DOHH2 (cell line): Measurements from ENCODE around the gene QRFPR.

Experiments
- H3F3A ChIP-seq: fragments of 200-600 bp; sonication (generic), shearing (Covaris generic); 2 replicates; pipeline ENCODE4 v1.6.0; 2016; ENCODE audit warnings: antibody characterized with exemption, mild to moderate bottlenecking; ENCODE audit not compliant: control insufficient read depth, insufficient read depth
- H3K27ac ChIP-seq: fragments of 200-600 bp; sonication (generic); 2 replicates; pipeline ENCODE4 v1.5.1; 2014; ENCODE audit warnings: low read depth, mild to moderate bottlenecking, low read length, moderate library complexity
- H3K27me3 ChIP-seq: fragments of 200-600 bp; sonication (generic); 2 replicates; pipeline ENCODE4 v1.6.1; 2014; ENCODE audit warnings: mild to moderate bottlenecking, low read length, mixed read lengths; ENCODE audit not compliant: control insufficient read depth
- H3K36me3 ChIP-seq: fragments of 200-600 bp; sonication (generic); 2 replicates; pipeline ENCODE4 v1.6.1; 2014; ENCODE audit warnings: mild to moderate bottlenecking, low read length, moderate library complexity, mixed read lengths; ENCODE audit not compliant: control insufficient read depth
- H3K4me1 ChIP-seq: fragments of 200-600 bp; sonication (generic); 2 replicates; pipeline ENCODE4 v1.6.1; 2014; ENCODE audit warnings: mild to moderate bottlenecking, low read length, mixed read lengths; ENCODE audit not compliant: control insufficient read depth
- H3K4me2 ChIP-seq: fragments of 200-600 bp; sonication (generic); 2 replicates; pipeline ENCODE4 v1.6.0; 2014; ENCODE audit warnings: mild to moderate bottlenecking, low read length, moderate library complexity
- H3K4me3 ChIP-seq: fragments of 200-600 bp; sonication (generic); 2 replicates; pipeline ENCODE4 v1.5.1; 2014; ENCODE audit warnings: mild to moderate bottlenecking, low read length, mixed read lengths
- H3K79me2 ChIP-seq: fragments of 200-600 bp; sonication (generic); 2 replicates; pipeline ENCODE4 v1.6.1; 2014; ENCODE audit warnings: mild to moderate bottlenecking, low read length, mixed read lengths; ENCODE audit not compliant: control insufficient read depth
- H3K9me2 ChIP-seq: fragments of 200-600 bp; sonication (generic); replicated peaks from 2 replicates; pipeline ENCODE4 v1.6.1; 2014; ENCODE audit warnings: mild to moderate bottlenecking, low read length, mixed read lengths; ENCODE audit not compliant: control insufficient read depth
- H3K9me3 ChIP-seq: fragments of 200-600 bp; sonication (generic); 2 replicates; pipeline ENCODE4 v1.6.1; 2014; ENCODE audit warnings: antibody characterized with exemption, low read length, mixed read lengths; ENCODE audit not compliant: control insufficient read depth, insufficient read depth
- H4K20me1 ChIP-seq: fragments of 200-600 bp; sonication (generic); 2 replicates; pipeline ENCODE4 v1.6.0; 2014; ENCODE audit warnings: low read depth, mild to moderate bottlenecking, antibody characterized with exemption, low read length, moderate library complexity; ENCODE audit not compliant: control insufficient read depth, insufficient read depth
- EZH2phosphoT487 ChIP-seq: fragments of 200-600 bp; sonication (generic); IDR thresholded peaks from 2 replicates; pipeline ENCODE4 v1.6.1; 2017; ENCODE audit warnings: borderline replicate concordance, mild to moderate bottlenecking, antibody characterized with exemption, low read length, moderate library complexity, mixed read lengths
- TF ChIP-seq, protein P1 (sequence below): fragments of 200-600 bp; sonication (generic); IDR thresholded peaks from one replicate; pipeline ENCODE4 v1.5.1; 2014; ENCODE audit warnings: antibody characterized with exemption, mild to moderate bottlenecking, low read depth, low read length; ENCODE audit not compliant: poor library complexity, severe bottlenecking

The QRFPR gene

DNA sequence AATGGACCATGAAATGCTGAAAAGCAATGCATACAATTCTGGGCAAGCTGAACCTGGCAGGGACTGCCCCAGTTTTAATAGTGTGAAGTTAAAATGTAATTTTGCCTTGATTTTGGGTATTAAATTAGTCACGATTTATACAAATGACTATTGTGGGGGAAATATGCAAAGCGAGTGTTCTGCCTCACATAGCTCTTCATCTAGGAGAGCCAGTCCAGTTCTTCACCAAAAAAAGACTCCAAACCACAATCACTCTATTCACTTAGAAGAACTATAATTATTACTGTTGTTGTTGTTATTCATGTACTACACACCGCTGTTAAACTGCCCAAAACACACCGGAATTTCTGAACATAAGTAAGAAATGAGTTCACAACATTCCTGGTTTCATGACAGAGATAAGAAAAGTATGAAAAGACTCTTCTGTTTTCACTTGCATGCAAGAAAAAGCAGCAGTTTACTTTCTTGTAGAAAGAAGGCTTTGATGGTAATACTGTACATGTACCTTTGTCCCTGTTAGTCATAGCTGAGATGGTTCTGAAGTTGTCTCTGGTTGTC lies 101.9 kb downstream of the QRFPR start:
- Histone ChIP-seq H3K9me3 (no peaks in the 10 kb centered on the region), H3K4me3 (no peak overlapping the region), H3F3A (no peaks in the 10 kb centered on the region), H3K27me3 (no peaks in the 10 kb centered on the region), H3K79me2 (no peaks in the 10 kb centered on the region), H3K36me3 (no peaks in the 10 kb centered on the region), H3K27ac (no peak overlapping the region), H3K4me2 (no peak overlapping the region), H4K20me1 (no peaks in the 10 kb centered on the region), H3K9me2 (no peaks in the 10 kb centered on the region), H3K4me1 (no peaks in the 10 kb centered on the region)
- no peak for TF ChIP-seq EZH2phosphoT487
- TF ChIP-seq, protein P1, sequence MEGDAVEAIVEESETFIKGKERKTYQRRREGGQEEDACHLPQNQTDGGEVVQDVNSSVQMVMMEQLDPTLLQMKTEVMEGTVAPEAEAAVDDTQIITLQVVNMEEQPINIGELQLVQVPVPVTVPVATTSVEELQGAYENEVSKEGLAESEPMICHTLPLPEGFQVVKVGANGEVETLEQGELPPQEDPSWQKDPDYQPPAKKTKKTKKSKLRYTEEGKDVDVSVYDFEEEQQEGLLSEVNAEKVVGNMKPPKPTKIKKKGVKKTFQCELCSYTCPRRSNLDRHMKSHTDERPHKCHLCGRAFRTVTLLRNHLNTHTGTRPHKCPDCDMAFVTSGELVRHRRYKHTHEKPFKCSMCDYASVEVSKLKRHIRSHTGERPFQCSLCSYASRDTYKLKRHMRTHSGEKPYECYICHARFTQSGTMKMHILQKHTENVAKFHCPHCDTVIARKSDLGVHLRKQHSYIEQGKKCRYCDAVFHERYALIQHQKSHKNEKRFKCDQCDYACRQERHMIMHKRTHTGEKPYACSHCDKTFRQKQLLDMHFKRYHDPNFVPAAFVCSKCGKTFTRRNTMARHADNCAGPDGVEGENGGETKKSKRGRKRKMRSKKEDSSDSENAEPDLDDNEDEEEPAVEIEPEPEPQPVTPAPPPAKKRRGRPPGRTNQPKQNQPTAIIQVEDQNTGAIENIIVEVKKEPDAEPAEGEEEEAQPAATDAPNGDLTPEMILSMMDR: no peak
